B cell (primary cell): ENCODE data around the gene GTF2H2C_2.
"Not testable (repeated sequence)": the region's sequence is repeated elsewhere in the genome, so short reads cannot be mapped to it uniquely, and the experiment has no call there.

Experiments used
- CTCF ChIP-seq: fragments of 200-600 bp; IDR thresholded peaks from one replicate; pipeline ENCODE4 v1.8.0; 2022; ENCODE audit warnings: antibody characterized with exemption, mild to moderate bottlenecking
- EZH2 ChIP-seq: IDR thresholded peaks from 2 replicates; pipeline ENCODE4 v1.6.1; 2012; ENCODE audit warnings: borderline replicate concordance, low read depth, mild to moderate bottlenecking, moderate library complexity, low read length; ENCODE audit not compliant: insufficient read depth, poor library complexity, severe bottlenecking

- TF ChIP-seq EZH2, CTCF: not testable (repeated sequence)
These were observed 34.4 kb downstream of the GTF2H2C_2 start for GRCh38 chr5:70449565-70449964.
